ENCODE data around the gene GJC2. TPM values are rescaled to one million over a fixed set of nuclear protein-coding genes. Genes with fewer than 3 reads are reported as not detected.

The GJC2 gene
- total RNA-seq, 6 donors from 2014 or later, result 1.4 to 8.7 (median 2.0) TPM

GRCh38 chr1:228150461-228151179 is 890 bp downstream of the GJC2 start:
- ATAC-seq (ENCODE audit: low FRiP score in 2 of 2) (peak; percentile 24 to 73), DNase-seq (peak in 1 of 2 donors; percentile 84)
- WGBS, 2 donors, result 29 to 55% methylated on average over 6 of the region's 17 CpGs
- H3K27me3 ChIP-seq, result no peaks in the 10 kb centered on the region
- no peaks in the 10 kb centered on the region for H3K9me3 ChIP-seq
- TF ChIP-seq EP300 (IDR thresholded peaks at IDR 0.05) (no peak), CTCF (IDR thresholded peaks at IDR 0.05) (no peak), POLR2A (IDR thresholded peaks at IDR 0.05) (no peak), POLR2AphosphoS5 (IDR thresholded peaks at IDR 0.05) (no peak)
- peaks cover 43 to 70% (median 62%) of the 10 kb centered on the region in 4 donors for H3K4me1 ChIP-seq
- peak overlapping the region in 3 of 4 donors; percentile 8 to 42 (median 39) for H3K4me3 ChIP-seq
- peak overlapping the region; percentile 80 to 96 (median 87) for H3K27ac ChIP-seq
- H3K36me3 ChIP-seq, result peaks cover 0 to 41% (median 35%) of the 10 kb centered on the region in 4 donors

GRCh38 chr1:228151180-228151925 is 1.6 kb downstream of the GJC2 start:
- TF ChIP-seq POLR2A (IDR thresholded peaks at IDR 0.05) (no peak), CTCF (IDR thresholded peaks at IDR 0.05) (no peak), POLR2AphosphoS5 (IDR thresholded peaks at IDR 0.05) (no peak), EP300 (IDR thresholded peaks at IDR 0.05) (no peak)
- DNase-seq, result peak in 1 of 2 donors; percentile 58
- peaks cover 43 to 70% (median 62%) of the 10 kb centered on the region in 4 donors for H3K4me1 ChIP-seq
- 68 to 71% methylated on average over 8 to 12 of the region's 12 CpGs for WGBS, 2 donors
- H3K4me3 ChIP-seq, result peak overlapping the region in 2 of 4 donors; percentile 39 to 42
- H3K27ac ChIP-seq, result peak overlapping the region; percentile 80 to 96 (median 87)
- no peaks in the 10 kb centered on the region for H3K27me3 ChIP-seq
- H3K36me3 ChIP-seq, result peaks cover 0 to 34% (median 28%) of the 10 kb centered on the region in 4 donors
- no peaks in the 10 kb centered on the region for H3K9me3 ChIP-seq
- peak in 1 of 2 donors; percentile 0 for ATAC-seq (ENCODE audit: low FRiP score in 2 of 2)

- TF ChIP-seq EP300 (IDR thresholded peaks at IDR 0.05) (no peak), POLR2AphosphoS5 (IDR thresholded peaks at IDR 0.05) (no peak), POLR2A (IDR thresholded peaks at IDR 0.05) (no peak), CTCF (IDR thresholded peaks at IDR 0.05) (no peak)
- Histone ChIP-seq H3K4me1 (peaks cover 43 to 62% (median 60%) of the 10 kb centered on the region in 4 donors), H3K27ac (peak overlapping the region in 3 of 4 donors; percentile 85 to 96 (median 89)), H3K27me3 (no peaks in the 10 kb centered on the region), H3K36me3 (peaks cover 0 to 24% (median 19%) of the 10 kb centered on the region in 4 donors), H3K9me3 (no peaks in the 10 kb centered on the region), H3K4me3 (no peak overlapping the region)
- DNase-seq, result peak in 1 of 2 donors; percentile 68
- 92 to 94% methylated on average over 17 of the region's 19 CpGs for WGBS, 2 donors
- no peak for ATAC-seq (ENCODE audit: low FRiP score in 2 of 2)
Observed at GRCh38 chr1:228152097-228152917, 2.6 kb downstream of the GJC2 start.

- H3K27me3 ChIP-seq, result no peaks in the 10 kb centered on the region
- no peaks in the 10 kb centered on the region for H3K9me3 ChIP-seq
- 87 to 93% methylated on average over 3 of the region's 3 CpGs for WGBS, 2 donors
- ATAC-seq (ENCODE audit: low FRiP score in 2 of 2) (no peak), DNase-seq (no peak)
- TF ChIP-seq CTCF (IDR thresholded peaks at IDR 0.05) (no peak), POLR2A (IDR thresholded peaks at IDR 0.05) (no peak), EP300 (IDR thresholded peaks at IDR 0.05) (no peak), POLR2AphosphoS5 (IDR thresholded peaks at IDR 0.05) (no peak)
- peaks cover 42 to 59% (median 56%) of the 10 kb centered on the region in 4 donors for H3K4me1 ChIP-seq
- no peak overlapping the region for H3K4me3 ChIP-seq
- H3K36me3 ChIP-seq, result peaks cover 0 to 18% (median 14%) of the 10 kb centered on the region in 4 donors
- H3K27ac ChIP-seq, result peak overlapping the region in 1 of 4 donors; percentile 96
Observed at GRCh38 chr1:228152918-228153258, 3.2 kb downstream of the GJC2 start.

Measured in upper lobe of left lung (tissue), 6 donors.